Peyer's patch (tissue), 4 donors: Measurements from ENCODE around the gene KRT77. TPM values are rescaled to one million over a fixed set of nuclear protein-coding genes. Genes with fewer than 3 reads are reported as not detected.

Experiments
- DNase-seq, 3 donors: peaks; one replicate each; pipeline ENCODE4 v3.0.0-alpha.2; 2017 to 2019
- H3K27ac ChIP-seq, 4 donors: fragments of 200-600 bp; sonication (generic); one replicate each; pipeline ENCODE4 v1.5.1; 2016 to 2019
- H3K27me3 ChIP-seq, 2 donors: fragments of 200-600 bp; sonication (generic); one replicate each; pipeline ENCODE4 v1.5.1; 2019
- H3K36me3 ChIP-seq, 3 donors: fragments of 200-600 bp; sonication (generic); one replicate each; pipeline ENCODE4 v1.5.1; 2016 to 2019
- H3K4me1 ChIP-seq, 4 donors: fragments of 200-600 bp; sonication (generic); one replicate each; pipeline ENCODE4 v1.5.1; 2016 to 2019
- H3K4me3 ChIP-seq, 4 donors: fragments of 200-600 bp; sonication (generic); 1 replicate in 3 of 4; 2 replicates in 1 of 4; pipeline ENCODE4 v1.5.1; 2016 to 2019; ENCODE audit warnings: mild to moderate bottlenecking in 1 of 4
- H3K9me3 ChIP-seq, 4 donors: fragments of 200-600 bp; sonication (generic); one replicate each; pipeline ENCODE4 v1.5.1; 2016 to 2019; ENCODE audit warnings: mild to moderate bottlenecking in 1 of 4
- POLR2A ChIP-seq, 2 donors: fragments of 450-650 bp; IDR thresholded peaks; one replicate each; pipeline ENCODE4 v1.5.1; 2017; ENCODE audit warnings: antibody characterized with exemption in 2 of 2, mild to moderate bottlenecking in 2 of 2, moderate library complexity in 2 of 2
- total RNA-seq, 4 donors: library from RNA; depleted of rRNA; stranded (reverse); fragments of >200 nt; gene quantifications; one replicate each; pipeline ENCODE4 v1.1.0, GENCODE V29; 2016
- TF ChIP-seq, protein P1 (sequence below), 6 experiments: fragments of 450-650 bp in 4 of 6; fragments of 200-600 bp in 2 of 6; sonication (generic) in 1 of 6; IDR thresholded peaks; one replicate each; pipeline ENCODE4 v1.5.1; 2017 to 2019; ENCODE audit warnings: antibody characterized with exemption in 6 of 6, mild to moderate bottlenecking in 3 of 6, moderate library complexity in 1 of 6

Gene KRT77
- total RNA-seq, 4 donors from 2014 or later, result not detected

DNA sequence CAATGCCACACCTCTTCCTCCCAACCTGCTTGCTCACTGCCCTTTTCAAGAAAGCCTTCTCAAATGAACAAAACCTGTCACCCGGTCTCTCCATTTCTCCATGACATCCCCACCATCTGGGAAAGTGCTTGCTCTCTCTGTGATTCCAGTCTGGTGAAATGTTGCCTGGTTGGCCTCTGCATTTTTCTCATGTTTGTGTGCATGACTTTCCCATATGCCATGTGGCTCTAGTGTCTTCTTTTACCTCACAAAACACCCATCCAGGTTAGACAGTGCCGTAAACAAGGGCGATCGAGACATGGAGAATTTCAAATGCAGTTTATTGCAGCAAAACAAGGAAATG is 28.9 kb downstream of the KRT77 start:
- DNase-seq, result no peak
- Histone ChIP-seq H3K27ac (no peak overlapping the region), H3K4me3 (no peak overlapping the region), H3K27me3 (no peaks in the 10 kb centered on the region), H3K9me3 (no peaks in the 10 kb centered on the region), H3K4me1 (no peaks in the 10 kb centered on the region), H3K36me3 (no peaks in the 10 kb centered on the region)
- no peak for TF ChIP-seq POLR2A (IDR thresholded peaks at IDR 0.05)
- TF ChIP-seq, protein P1, sequence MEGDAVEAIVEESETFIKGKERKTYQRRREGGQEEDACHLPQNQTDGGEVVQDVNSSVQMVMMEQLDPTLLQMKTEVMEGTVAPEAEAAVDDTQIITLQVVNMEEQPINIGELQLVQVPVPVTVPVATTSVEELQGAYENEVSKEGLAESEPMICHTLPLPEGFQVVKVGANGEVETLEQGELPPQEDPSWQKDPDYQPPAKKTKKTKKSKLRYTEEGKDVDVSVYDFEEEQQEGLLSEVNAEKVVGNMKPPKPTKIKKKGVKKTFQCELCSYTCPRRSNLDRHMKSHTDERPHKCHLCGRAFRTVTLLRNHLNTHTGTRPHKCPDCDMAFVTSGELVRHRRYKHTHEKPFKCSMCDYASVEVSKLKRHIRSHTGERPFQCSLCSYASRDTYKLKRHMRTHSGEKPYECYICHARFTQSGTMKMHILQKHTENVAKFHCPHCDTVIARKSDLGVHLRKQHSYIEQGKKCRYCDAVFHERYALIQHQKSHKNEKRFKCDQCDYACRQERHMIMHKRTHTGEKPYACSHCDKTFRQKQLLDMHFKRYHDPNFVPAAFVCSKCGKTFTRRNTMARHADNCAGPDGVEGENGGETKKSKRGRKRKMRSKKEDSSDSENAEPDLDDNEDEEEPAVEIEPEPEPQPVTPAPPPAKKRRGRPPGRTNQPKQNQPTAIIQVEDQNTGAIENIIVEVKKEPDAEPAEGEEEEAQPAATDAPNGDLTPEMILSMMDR (IDR thresholded peaks at IDR 0.05), result no peak

- TF ChIP-seq, protein P1 (IDR thresholded peaks at IDR 0.05), result no peak
- no peaks in the 10 kb centered on the region for H3K36me3 ChIP-seq
- no peaks in the 10 kb centered on the region for H3K9me3 ChIP-seq
- no peak overlapping the region for H3K27ac ChIP-seq
- DNase-seq, result no peak
- no peaks in the 10 kb centered on the region for H3K4me1 ChIP-seq
- no peak overlapping the region for H3K4me3 ChIP-seq
- H3K27me3 ChIP-seq, result no peaks in the 10 kb centered on the region
Observed at GRCh38 chr12:52673713-52674432, 29.5 kb downstream of the KRT77 start.

GRCh38 chr12:52673217-52673616 is 30.1 kb downstream of the KRT77 start:
- TF ChIP-seq, protein P1 (IDR thresholded peaks at IDR 0.05), result no peak
- no peak for TF ChIP-seq POLR2A (IDR thresholded peaks at IDR 0.05)
- Histone ChIP-seq H3K27ac (no peak overlapping the region), H3K36me3 (no peaks in the 10 kb centered on the region), H3K27me3 (no peaks in the 10 kb centered on the region), H3K9me3 (no peaks in the 10 kb centered on the region), H3K4me1 (no peaks in the 10 kb centered on the region), H3K4me3 (no peak overlapping the region)
- no peak for DNase-seq

GRCh38 chr12:52672321-52672933 is 30.9 kb downstream of the KRT77 start:
- H3K9me3 ChIP-seq, result no peaks in the 10 kb centered on the region
- TF ChIP-seq, protein P1 (IDR thresholded peaks at IDR 0.05), result no peak
- TF ChIP-seq POLR2A (IDR thresholded peaks at IDR 0.05), result no peak
- no peak for DNase-seq
- H3K27ac ChIP-seq, result no peak overlapping the region
- no peaks in the 10 kb centered on the region for H3K27me3 ChIP-seq
- no peak overlapping the region for H3K4me3 ChIP-seq
- no peaks in the 10 kb centered on the region for H3K36me3 ChIP-seq
- H3K4me1 ChIP-seq, result no peaks in the 10 kb centered on the region

- DNase-seq, result no peak
- H3K4me1 ChIP-seq, result no peaks in the 10 kb centered on the region
- no peaks in the 10 kb centered on the region for H3K27me3 ChIP-seq
- TF ChIP-seq, protein P1 (IDR thresholded peaks at IDR 0.05), result no peak
- no peak for TF ChIP-seq POLR2A (IDR thresholded peaks at IDR 0.05)
- no peaks in the 10 kb centered on the region for H3K36me3 ChIP-seq
- no peak overlapping the region for H3K4me3 ChIP-seq
- H3K9me3 ChIP-seq, result no peaks in the 10 kb centered on the region
- H3K27ac ChIP-seq, result no peak overlapping the region
Observed at GRCh38 chr12:52670961-52671360, 32.4 kb downstream of the KRT77 start.
